Measurements from ENCODE around the gene ERCC6L2.

- TF ChIP-seq GATA2 (IDR thresholded peaks at IDR 0.05; ENCODE audit: low read depth, low read length) = no peak
- no peak for TF ChIP-seq GATA3 (IDR thresholded peaks at IDR 0.05; ENCODE audit: low read depth, low read length)
Observed at GRCh38 chr9:95937131-95937530, 61.6 kb downstream of the ERCC6L2 start.

All from SH-SY5Y (cell line).